Small intestine (tissue), 16 donors: ENCODE measurements around the gene PITX1. TPM values are rescaled to one million over a fixed set of nuclear protein-coding genes. Genes with fewer than 3 reads are reported as not detected.
"Not testable (repeated sequence)": the region's sequence is repeated elsewhere in the genome, so short reads cannot be mapped to it uniquely, and the experiment has no call there.

Experiments used
- DNase-seq, 2 donors: peaks; one replicate each; pipeline versions ENCODE4 v3.0.0 to v3.0.0-alpha.2; 2013
- FAIRE-seq: peaks from 2 replicates; lab custom pipeline; 2012; peaks lifted over from hg19 to GRCh38; lab: Jason Lieb, UNC
- H3K27ac ChIP-seq, 3 donors: one replicate each; pipeline ENCODE4 v1.5.1; 2013; ENCODE audit warnings: low read length in 2 of 3, mild to moderate bottlenecking in 2 of 3, control low read depth in 1 of 3, inconsistent platforms in 1 of 3, low read depth in 1 of 3, moderate library complexity in 1 of 3
- H3K27me3 ChIP-seq, 3 donors: one replicate each; pipeline ENCODE4 v1.6.1; 2013; ENCODE audit warnings: low read length in 3 of 3, inconsistent platforms in 1 of 3; ENCODE audit not compliant: control insufficient read depth in 3 of 3, insufficient read depth in 3 of 3
- H3K36me3 ChIP-seq, 3 donors: one replicate each; pipeline ENCODE4 v1.6.1; 2013; ENCODE audit warnings: low read length in 3 of 3, inconsistent platforms in 1 of 3, low read depth in 1 of 3, mild to moderate bottlenecking in 1 of 3, moderate library complexity in 1 of 3; ENCODE audit not compliant: control insufficient read depth in 3 of 3, insufficient read depth in 2 of 3
- H3K4me1 ChIP-seq, 3 donors: one replicate each; pipeline ENCODE4 v1.6.1; 2013; ENCODE audit warnings: low read length in 2 of 3, inconsistent platforms in 1 of 3, low read depth in 1 of 3, mild to moderate bottlenecking in 1 of 3, moderate library complexity in 1 of 3; ENCODE audit not compliant: control insufficient read depth in 3 of 3, insufficient read depth in 2 of 3
- H3K4me3 ChIP-seq, 3 donors: one replicate each; pipeline ENCODE4 v1.5.1; 2013; ENCODE audit warnings: low read length in 3 of 3, control low read depth in 1 of 3, inconsistent platforms in 1 of 3, low read depth in 1 of 3, mild to moderate bottlenecking in 1 of 3, moderate library complexity in 1 of 3
- H3K9me3 ChIP-seq, 2 donors: one replicate each; pipeline ENCODE4 v1.6.1; 2013; ENCODE audit warnings: low read depth in 1 of 2, low read length in 1 of 2; ENCODE audit not compliant: control insufficient read depth in 2 of 2, insufficient read depth in 1 of 2
- WGBS, 3 donors: extraction: QIAGEN DNeasy Blood & Tissue Kit; methylation state at CpG; one replicate each; pipeline ENCODE4 v1.1.7; 2013; 5-methylcytosine and 5-hydroxymethylcytosine counted together
- long read RNA-seq, 10 donors: transcript quantifications; one replicate each; lab custom pipeline, GENCODE V29; 2026
- polyA plus RNA-seq, 4 donors: library from polyadenylated mRNA; stranded (reverse) in 3 of 4; unstranded in 1 of 4; fragments of 200-250 nt in 3 of 4; fragments of 120-200 nt in 1 of 4; gene quantifications; one replicate each; pipeline versions ENCODE4 v1.2.1 to v1.2.3, GENCODE V29; 2013
- donor health status: healthy with polysubstance abuse.
- donor health status: control.
- donor health status: control.
- donor health status: Bipolar disorder and iron deficiency.
- donor health status: healthy.

Gene PITX1
- 10 to 100 TPM in 2 of 4 donors, 1 to 10 TPM in 2; 3.4 to 30.0 (median 8.8) TPM for polyA plus RNA-seq
- long read RNA-seq, donor 1, transcript PITX1-201 (3 exons, 2,406 nt): major isoform, 14 of 14 reads
- long read RNA-seq, donor 1, partial matches to known transcripts: 0 of 14 reads
- long read RNA-seq, donor 1, other reads (novel, unspliced or antisense): 0 of 14 reads
- long read RNA-seq, donor 2, transcript PITX1-201 (3 exons, 2,406 nt): major isoform, 6 of 7 reads
- long read RNA-seq, donor 2, partial matches to known transcripts: 0 of 7 reads
- long read RNA-seq, donor 2, other reads (novel, unspliced or antisense): 0 of 7 reads
- long read RNA-seq, donor 3, transcript PITX1-201 (3 exons, 2,406 nt): major isoform, 5 of 7 reads
- long read RNA-seq, donor 3, partial matches to known transcripts: 0 of 7 reads
- long read RNA-seq, donor 3, other reads (novel, unspliced or antisense): 0 of 7 reads
- long read RNA-seq, donor 4: 0 reads
- long read RNA-seq, donor 5: 0 reads
- long read RNA-seq, donor 6, partial matches to known transcripts: 0 of 4 reads
- long read RNA-seq, donor 6, other reads (novel, unspliced or antisense): 0 of 4 reads
- long read RNA-seq, donor 7: 0 reads
- long read RNA-seq, donor 8: 0 reads
- long read RNA-seq, donor 9, partial matches to known transcripts: 0 of 2 reads
- long read RNA-seq, donor 9, other reads (novel, unspliced or antisense): 0 of 2 reads
- long read RNA-seq, donor 10, transcript PITX1-201 (3 exons, 2,406 nt): major isoform, 7 of 7 reads
- long read RNA-seq, donor 10, partial matches to known transcripts: 0 of 7 reads
- long read RNA-seq, donor 10, other reads (novel, unspliced or antisense): 0 of 7 reads

- H3K9me3 ChIP-seq: peaks cover 0 to 5% of the 10 kb centered on the region in 2 donors
- peak within 1 kb of the TSS; percentile 85 to 93 (median 87) for H3K27ac ChIP-seq
- no peak for FAIRE-seq
- WGBS, 3 donors: 0 to 1% (median 0%) methylated on average over 15 to 49 of the region's 49 CpGs
- H3K36me3 ChIP-seq: peaks cover 0 to 20% (median under 1%) of the 10 kb centered on the region in 3 donors
- no peak for DNase-seq
- peaks cover 0 to 15% (median 0%) of the 10 kb centered on the region in 3 donors for H3K4me1 ChIP-seq
- peaks cover 0 to 69% (median 30%) of the 10 kb centered on the region in 3 donors for H3K27me3 ChIP-seq
- H3K4me3 ChIP-seq: peak within 1 kb of the TSS; percentile 57 to 86 (median 83)
Measured at GRCh38 chr5:135033901-135034235, at the start of gene PITX1. Gene PITX1 (minus strand): TSS chr5:135034228. CDS start chr5:135033881, 347 bp downstream.

- not testable (repeated sequence) for DNase-seq, H3K36me3 ChIP-seq, H3K9me3 ChIP-seq, H3K27ac ChIP-seq, H3K4me3 ChIP-seq, FAIRE-seq, H3K4me1 ChIP-seq, H3K27me3 ChIP-seq
- 81 to 91% (median 85%) methylated on average over 3 of the region's 3 CpGs for WGBS, 3 donors
Measured at GRCh38 chr5:135083334-135083733, 49.3 kb upstream of the PITX1 start.

GRCh38 chr5:135081240-135081639 lies 47.2 kb upstream of the PITX1 start:
- Histone ChIP-seq H3K27me3 (no peaks in the 10 kb centered on the region), H3K36me3 (no peaks in the 10 kb centered on the region), H3K9me3 (peaks cover 0 to 8% of the 10 kb centered on the region in 2 donors), H3K4me3 (no peak overlapping the region), H3K27ac (no peak overlapping the region), H3K4me1 (no peaks in the 10 kb centered on the region)
- FAIRE-seq (no peak), DNase-seq (no peak)
- WGBS, 3 donors: 84 to 89% (median 88%) methylated on average over 2 of the region's 2 CpGs

GRCh38 chr5:135079760-135080159 lies 45.7 kb upstream of the PITX1 start:
- 81 to 96% (median 90%) methylated on average over 2 of the region's 2 CpGs for WGBS, 3 donors
- Histone ChIP-seq H3K4me1 (no peaks in the 10 kb centered on the region), H3K27ac (no peak overlapping the region), H3K4me3 (no peak overlapping the region), H3K27me3 (no peaks in the 10 kb centered on the region), H3K36me3 (no peaks in the 10 kb centered on the region), H3K9me3 (peaks cover 0 to 8% of the 10 kb centered on the region in 2 donors)
- no peak for DNase-seq
- no peak for FAIRE-seq

- Histone ChIP-seq H3K27me3 (no peaks in the 10 kb centered on the region), H3K9me3 (peaks cover 0 to 8% of the 10 kb centered on the region in 2 donors), H3K4me3 (no peak overlapping the region), H3K4me1 (no peaks in the 10 kb centered on the region), H3K27ac (no peak overlapping the region), H3K36me3 (no peaks in the 10 kb centered on the region)
- FAIRE-seq: no peak
- 85 to 94% (median 87%) methylated on average over 3 of the region's 3 CpGs for WGBS, 3 donors
- DNase-seq: no peak
Measured at GRCh38 chr5:135079099-135079681, 45.2 kb upstream of the PITX1 start.

GRCh38 chr5:135076801-135077200 lies 42.8 kb upstream of the PITX1 start:
- no peak overlapping the region for H3K4me3 ChIP-seq
- peaks cover 0 to under 1% (median 0%) of the 10 kb centered on the region in 3 donors for H3K27me3 ChIP-seq
- no peaks in the 10 kb centered on the region for H3K36me3 ChIP-seq
- no peak for DNase-seq
- H3K9me3 ChIP-seq: peaks cover 0 to 7% of the 10 kb centered on the region in 2 donors
- no peak overlapping the region for H3K27ac ChIP-seq
- WGBS, 3 donors: 76 to 81% (median 80%) methylated on average over 4 of the region's 4 CpGs
- H3K4me1 ChIP-seq: no peaks in the 10 kb centered on the region
- no peak for FAIRE-seq

- H3K9me3 ChIP-seq: peaks cover 0 to 2% of the 10 kb centered on the region in 2 donors
- no peaks in the 10 kb centered on the region for H3K4me1 ChIP-seq
- H3K27ac ChIP-seq: no peak overlapping the region
- WGBS, 3 donors: 77 to 84% (median 80%) methylated on average over 12 of the region's 12 CpGs
- DNase-seq (no peak), FAIRE-seq (no peak)
- no peaks in the 10 kb centered on the region for H3K36me3 ChIP-seq
- peaks cover 0 to 2% (median 0%) of the 10 kb centered on the region in 3 donors for H3K27me3 ChIP-seq
- no peak overlapping the region for H3K4me3 ChIP-seq
Measured at GRCh38 chr5:135076051-135076491, 42.0 kb upstream of the PITX1 start.

GRCh38 chr5:135075621-135076020 lies 41.6 kb upstream of the PITX1 start:
- Histone ChIP-seq H3K9me3 (no peaks in the 10 kb centered on the region), H3K36me3 (no peaks in the 10 kb centered on the region), H3K4me3 (no peak overlapping the region), H3K27ac (no peak overlapping the region), H3K4me1 (no peaks in the 10 kb centered on the region), H3K27me3 (peaks cover 0 to 2% (median 0%) of the 10 kb centered on the region in 3 donors)
- FAIRE-seq: no peak
- DNase-seq: no peak
- 48 to 72% (median 51%) methylated on average over 4 of the region's 4 CpGs for WGBS, 3 donors
